Kidney (tissue), 14 donors: Measurements from ENCODE around the gene PRKAG2. TPM values are rescaled to one million over a fixed set of nuclear protein-coding genes. Genes with fewer than 3 reads are reported as not detected.

Experiments used
- DNase-seq, 5 donors: peaks; one replicate each; pipeline ENCODE4 v3.0.0-alpha.2; 2013 to 2020
- FAIRE-seq: peaks from 2 replicates; lab custom pipeline; 2012; peaks lifted over from hg19 to GRCh38; lab: Jason Lieb, UNC
- H3K27ac ChIP-seq, 2 donors: one replicate each; pipeline ENCODE4 v1.7.0; 2013; ENCODE audit warnings: low read depth in 2 of 2, low read length in 2 of 2, inconsistent platforms in 1 of 2
- H3K27me3 ChIP-seq: one replicate; pipeline ENCODE4 v1.7.1; 2013; ENCODE audit warnings: low read length, inconsistent platforms; ENCODE audit not compliant: control insufficient read depth, insufficient read depth
- H3K36me3 ChIP-seq, 3 donors: one replicate each; pipeline versions ENCODE4 v1.7.0 to v1.7.1; 2013; ENCODE audit warnings: low read length in 3 of 3, control low read depth in 1 of 3, inconsistent platforms in 1 of 3; ENCODE audit not compliant: insufficient read depth in 3 of 3, control insufficient read depth in 2 of 3
- H3K4me1 ChIP-seq, 3 donors: one replicate each; pipeline versions ENCODE4 v1.7.0 to v1.7.1; 2013; ENCODE audit warnings: low read length in 3 of 3, inconsistent platforms in 1 of 3, low read depth in 1 of 3; ENCODE audit not compliant: control insufficient read depth in 2 of 3, insufficient read depth in 2 of 3
- H3K4me3 ChIP-seq, 3 donors: one replicate each; pipeline versions ENCODE4 v1.7.0 to v1.8.1; 2013; ENCODE audit warnings: low read length in 3 of 3, control low read depth in 1 of 3, inconsistent platforms in 1 of 3
- H3K9ac ChIP-seq, 3 donors: one replicate each; pipeline versions ENCODE4 v1.7.0 to v1.7.1; 2013; ENCODE audit warnings: low read length in 3 of 3, control low read depth in 1 of 3, inconsistent platforms in 1 of 3
- H3K9me3 ChIP-seq, 3 donors: one replicate each; pipeline versions ENCODE4 v1.7.0 to v1.7.1; 2013; ENCODE audit warnings: low read length in 3 of 3, control low read depth in 1 of 3, inconsistent platforms in 1 of 3; ENCODE audit not compliant: control insufficient read depth in 2 of 3, insufficient read depth in 1 of 3
- intact Hi-C: fragments of 100-400 bp; cut with DNase I; formaldehyde crosslinking; loops from one replicate; pipeline ENCODE4 v1.11.1; 2022
- polyA plus RNA-seq: library from polyadenylated mRNA; stranded (reverse); fragments of 350-450 nt; fragmentation: Illumina TruSeq; extraction: RNeasy Lipid Tissue Mini Kit (QIAGEN cat#74804); gene quantifications from one replicate; pipeline ENCODE4 v1.2.3, GENCODE V29; 2014; ENCODE audit warnings: low read depth, low replicate concordance; ENCODE audit not compliant: insufficient read depth
- total RNA-seq: library from RNA; stranded (reverse); fragmentation: NEBNext Ultra II Directional; extraction: Animal tissue kit (Norgen Biotek cat#: 25700); gene quantifications from one replicate; pipeline ENCODE4 v1.2.1, GENCODE V29; 2021
- TF ChIP-seq, protein P1 (sequence below): IDR thresholded peaks from 3 replicates; pipeline ENCODE4 v1.5.1; 2012; ENCODE audit warnings: mild to moderate bottlenecking, moderate library complexity, borderline replicate concordance; ENCODE audit not compliant: insufficient read depth; ENCODE audit errors: extremely low read depth
- donor health status: control.
- donor health status: control.
- donor health status: control.
- donor health status: control.
- donor health status: control.
- donor health status: DM: yes; HTN: yes; CAD: no.
- donor health status: Normal renal cell carcinoma (clear cell type).

The PRKAG2 gene
- total and polyA plus RNA-seq, 2 donors from 2014 or later: 40.7 to 40.9 TPM

DNA sequence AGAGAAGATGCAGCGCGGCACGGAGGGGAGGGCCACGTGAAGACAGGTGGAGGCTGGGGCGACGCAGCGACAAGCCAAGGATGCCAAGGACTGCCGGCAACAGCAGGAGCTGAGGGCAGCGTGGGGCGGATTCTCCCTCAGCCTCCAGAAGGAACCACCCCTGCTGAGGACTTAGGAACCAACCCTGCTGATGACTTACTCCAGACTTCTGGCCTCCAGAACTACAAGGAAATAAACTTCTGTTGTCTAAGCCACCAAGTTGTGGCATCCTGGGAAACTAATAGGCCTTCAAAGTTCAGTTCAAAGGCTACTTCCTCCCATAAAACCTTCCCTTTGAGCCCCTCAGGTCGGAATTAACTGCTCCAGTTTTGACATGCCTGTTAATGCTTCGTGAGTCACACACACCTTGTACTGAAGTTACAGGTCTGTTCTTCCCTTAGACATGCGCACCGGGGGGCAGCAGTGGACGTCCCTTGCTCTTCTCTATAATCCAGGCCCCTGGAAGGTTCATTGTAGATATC lies 268.8 kb downstream of the PRKAG2 start:
- Histone ChIP-seq H3K9me3 (no peaks in the 10 kb centered on the region), H3K4me3 (no peak overlapping the region), H3K9ac (no peak overlapping the region), H3K4me1 (no peaks in the 10 kb centered on the region), H3K36me3 (peaks cover 0 to 3% (median 2%) of the 10 kb centered on the region in 3 donors), H3K27ac (no peak overlapping the region), H3K27me3 (no peaks in the 10 kb centered on the region)
- TF ChIP-seq, protein P1, sequence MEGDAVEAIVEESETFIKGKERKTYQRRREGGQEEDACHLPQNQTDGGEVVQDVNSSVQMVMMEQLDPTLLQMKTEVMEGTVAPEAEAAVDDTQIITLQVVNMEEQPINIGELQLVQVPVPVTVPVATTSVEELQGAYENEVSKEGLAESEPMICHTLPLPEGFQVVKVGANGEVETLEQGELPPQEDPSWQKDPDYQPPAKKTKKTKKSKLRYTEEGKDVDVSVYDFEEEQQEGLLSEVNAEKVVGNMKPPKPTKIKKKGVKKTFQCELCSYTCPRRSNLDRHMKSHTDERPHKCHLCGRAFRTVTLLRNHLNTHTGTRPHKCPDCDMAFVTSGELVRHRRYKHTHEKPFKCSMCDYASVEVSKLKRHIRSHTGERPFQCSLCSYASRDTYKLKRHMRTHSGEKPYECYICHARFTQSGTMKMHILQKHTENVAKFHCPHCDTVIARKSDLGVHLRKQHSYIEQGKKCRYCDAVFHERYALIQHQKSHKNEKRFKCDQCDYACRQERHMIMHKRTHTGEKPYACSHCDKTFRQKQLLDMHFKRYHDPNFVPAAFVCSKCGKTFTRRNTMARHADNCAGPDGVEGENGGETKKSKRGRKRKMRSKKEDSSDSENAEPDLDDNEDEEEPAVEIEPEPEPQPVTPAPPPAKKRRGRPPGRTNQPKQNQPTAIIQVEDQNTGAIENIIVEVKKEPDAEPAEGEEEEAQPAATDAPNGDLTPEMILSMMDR: no peak
- intact Hi-C loops: no loop called here
- DNase-seq (peak in 3 of 5 donors; percentile 29 to 65 (median 60)), FAIRE-seq (no peak)

DNA sequence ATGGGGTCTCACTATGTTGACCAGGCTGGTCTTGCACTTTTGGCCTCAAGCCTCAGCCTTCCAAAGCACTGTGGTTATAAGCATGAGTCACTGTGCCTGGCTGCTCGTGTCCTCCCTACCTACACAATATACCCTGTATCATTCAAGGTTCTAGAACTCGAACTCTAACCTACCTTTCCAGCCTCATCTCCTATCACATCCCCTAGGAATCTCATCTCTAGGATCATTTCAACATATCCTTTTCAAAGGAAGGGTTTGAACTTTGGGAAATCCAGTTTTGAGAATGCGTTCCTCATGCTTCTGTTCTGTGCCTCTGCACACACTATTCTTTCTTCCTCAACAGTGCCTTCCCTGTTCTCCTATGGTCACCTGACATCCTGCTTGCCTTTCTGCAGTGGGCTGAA lies 269.4 kb downstream of the PRKAG2 start:
- H3K4me3 ChIP-seq: no peak overlapping the region
- intact Hi-C loops: no loop called here
- H3K27me3 ChIP-seq: no peaks in the 10 kb centered on the region
- H3K9ac ChIP-seq: no peak overlapping the region
- FAIRE-seq (no peak), DNase-seq (no peak)
- TF ChIP-seq, protein P1: no peak
- no peak overlapping the region for H3K27ac ChIP-seq
- H3K9me3 ChIP-seq: no peaks in the 10 kb centered on the region
- no peaks in the 10 kb centered on the region for H3K4me1 ChIP-seq
- H3K36me3 ChIP-seq: peaks cover 0 to 3% (median 2%) of the 10 kb centered on the region in 3 donors

DNA sequence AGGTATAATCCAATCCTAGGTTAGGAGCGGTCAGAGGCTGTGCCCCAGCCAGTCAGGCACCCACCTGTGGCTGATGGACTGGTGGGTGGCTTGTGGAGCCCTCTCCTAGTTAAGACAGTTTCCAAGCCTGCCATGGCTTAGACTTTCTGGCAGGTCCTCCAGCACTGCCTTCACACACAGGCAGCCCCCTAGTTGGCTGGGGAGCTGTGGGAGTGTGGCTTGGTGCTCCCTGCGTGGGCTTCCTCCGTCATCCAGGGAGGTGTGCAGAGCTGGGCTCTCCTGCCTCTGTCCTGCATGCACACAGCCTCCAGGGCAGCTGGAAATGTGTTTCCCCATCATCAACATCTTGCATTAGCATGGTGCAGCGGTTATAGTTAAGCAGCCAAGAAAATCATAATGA lies 273.0 kb downstream of the PRKAG2 start:
- Histone ChIP-seq H3K4me3 (no peak overlapping the region), H3K9me3 (no peaks in the 10 kb centered on the region), H3K36me3 (peaks cover 0 to 3% (median 2%) of the 10 kb centered on the region in 3 donors), H3K27me3 (no peaks in the 10 kb centered on the region), H3K4me1 (peaks cover 0 to 15% (median 4%) of the 10 kb centered on the region in 3 donors), H3K27ac (no peak overlapping the region), H3K9ac (no peak overlapping the region)
- TF ChIP-seq, protein P1: no peak
- intact Hi-C loops: no loop called here
- FAIRE-seq: no peak
- DNase-seq: no peak
